Dedifferentiated amniotic fluid mesenchymal stem cell (primary cell): ENCODE measurements around the gene SCPEP1.

Experiments
- DNase-seq: peaks from one replicate; pipeline ENCODE4 v3.0.0-alpha.2; 2016; ENCODE audit errors: extremely low spot score

Gene SCPEP1

DNA sequence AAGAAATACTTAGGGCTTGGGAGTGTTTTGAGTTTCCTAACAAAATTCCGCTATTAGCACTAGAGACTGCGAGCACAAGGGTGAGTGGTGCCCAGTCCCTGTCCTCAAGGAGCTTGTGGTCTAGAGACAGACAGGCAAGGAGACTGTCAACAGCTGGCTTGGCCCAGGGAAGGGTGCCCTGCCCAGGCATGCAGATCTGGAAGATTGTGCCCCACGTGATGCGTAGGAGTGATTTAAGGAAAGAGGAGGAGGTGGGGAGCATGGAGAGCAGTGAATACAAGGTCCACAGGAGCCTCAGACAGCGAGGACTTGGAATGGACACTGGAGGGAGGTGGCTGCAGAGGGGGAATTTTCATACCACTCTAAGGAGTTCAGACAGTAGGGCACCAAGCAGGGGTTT lies 25.0 kb downstream of the SCPEP1 start:
- DNase-seq, result no peak

DNA sequence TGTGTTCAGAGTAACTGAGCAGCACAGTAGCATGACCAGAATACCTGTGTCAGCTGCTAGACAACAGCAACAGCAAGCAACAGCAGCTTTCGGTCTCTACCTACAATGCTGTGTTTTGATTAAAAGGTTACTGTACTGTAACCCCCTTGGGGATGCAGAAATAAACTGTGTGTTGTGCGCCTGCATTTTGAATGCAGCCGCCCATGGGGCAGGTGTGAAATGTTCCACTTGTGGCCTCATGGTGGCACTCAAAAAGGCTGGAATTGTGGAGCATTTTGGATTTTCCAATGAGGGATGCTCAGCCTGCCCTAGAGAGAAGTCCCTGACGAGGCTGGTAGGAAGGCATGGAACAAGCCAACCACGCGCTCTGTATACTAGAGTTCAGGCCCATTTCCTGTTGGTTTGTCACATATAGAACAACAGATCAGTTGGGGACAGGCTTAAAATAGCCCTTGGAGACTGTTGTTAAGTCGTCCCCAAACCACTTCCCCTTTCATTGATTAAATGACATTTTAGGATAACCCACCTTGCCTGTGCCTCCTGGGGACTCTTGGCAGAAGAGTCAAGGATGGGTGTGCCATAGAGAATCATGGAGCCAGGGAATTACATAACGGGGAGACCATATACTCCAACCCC lies 27.1 kb downstream of the SCPEP1 start:
- DNase-seq, result no peak

DNA sequence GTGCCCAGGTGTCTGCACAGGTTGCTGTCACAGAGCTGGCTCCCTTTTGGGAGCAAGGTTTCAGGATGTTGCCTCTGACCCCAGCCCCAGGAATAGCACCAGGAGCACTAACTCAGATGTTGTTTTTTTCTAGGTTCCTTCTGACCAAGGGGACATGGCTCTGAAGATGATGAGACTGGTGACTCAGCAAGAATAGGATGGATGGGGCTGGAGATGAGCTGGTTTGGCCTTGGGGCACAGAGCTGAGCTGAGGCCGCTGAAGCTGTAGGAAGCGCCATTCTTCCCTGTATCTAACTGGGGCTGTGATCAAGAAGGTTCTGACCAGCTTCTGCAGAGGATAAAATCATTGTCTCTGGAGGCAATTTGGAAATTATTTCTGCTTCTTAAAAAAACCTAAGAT lies 28.1 kb downstream of the SCPEP1 start:
- DNase-seq, result no peak

DNA sequence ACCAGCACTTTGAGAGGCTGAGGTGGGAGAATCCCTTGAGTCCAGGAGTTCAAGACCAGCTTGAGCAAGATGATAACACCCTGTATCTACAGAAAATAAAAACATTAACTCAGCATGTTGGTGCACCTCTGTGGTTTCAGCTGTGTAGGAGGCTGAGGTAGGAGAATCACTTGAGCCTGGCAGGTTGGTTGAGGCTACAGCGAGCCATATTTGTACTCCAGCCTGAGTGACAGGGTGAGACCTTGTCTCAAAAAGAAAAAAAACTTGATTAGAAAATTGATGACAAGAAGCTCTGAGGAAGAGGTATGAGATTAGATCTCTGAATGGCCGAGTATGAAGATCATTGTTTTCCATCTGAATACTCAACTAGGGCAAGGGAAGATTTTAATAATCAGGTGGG lies 31.0 kb downstream of the SCPEP1 start:
- DNase-seq, result no peak

DNA sequence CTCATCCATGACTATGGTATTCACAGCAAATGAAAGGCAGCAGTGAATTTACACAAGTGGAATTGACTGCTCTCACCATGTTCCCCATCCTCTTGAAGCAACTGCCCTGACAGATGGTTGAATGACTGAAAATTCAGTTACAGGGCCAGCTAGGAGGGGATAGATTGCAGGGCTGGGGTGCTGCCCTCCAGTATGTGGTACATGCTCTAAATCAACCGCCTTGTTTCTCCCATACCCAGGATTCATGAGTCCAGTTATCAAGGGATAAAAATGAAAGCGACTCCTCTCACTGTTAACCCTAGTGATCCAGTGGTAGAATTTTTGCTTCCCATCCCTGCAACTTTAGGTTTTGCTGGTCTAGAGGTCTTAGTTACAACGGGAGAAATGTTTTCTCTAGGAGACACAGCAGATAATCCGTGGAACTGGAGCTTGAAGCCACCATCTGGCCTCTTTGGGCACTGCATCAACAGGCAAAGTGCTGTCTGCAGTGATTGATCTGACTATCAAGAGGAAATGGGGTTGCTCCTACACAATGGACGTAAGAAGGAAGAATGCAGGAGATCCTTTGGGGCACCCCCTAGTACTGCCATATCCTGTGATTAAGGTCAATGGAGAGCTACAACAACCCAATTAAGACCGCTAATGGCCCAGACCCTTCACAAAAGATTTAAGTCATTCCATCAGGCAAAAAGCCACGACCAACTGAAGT lies 32.0 kb downstream of the SCPEP1 start:
- DNase-seq, result no peak

DNA sequence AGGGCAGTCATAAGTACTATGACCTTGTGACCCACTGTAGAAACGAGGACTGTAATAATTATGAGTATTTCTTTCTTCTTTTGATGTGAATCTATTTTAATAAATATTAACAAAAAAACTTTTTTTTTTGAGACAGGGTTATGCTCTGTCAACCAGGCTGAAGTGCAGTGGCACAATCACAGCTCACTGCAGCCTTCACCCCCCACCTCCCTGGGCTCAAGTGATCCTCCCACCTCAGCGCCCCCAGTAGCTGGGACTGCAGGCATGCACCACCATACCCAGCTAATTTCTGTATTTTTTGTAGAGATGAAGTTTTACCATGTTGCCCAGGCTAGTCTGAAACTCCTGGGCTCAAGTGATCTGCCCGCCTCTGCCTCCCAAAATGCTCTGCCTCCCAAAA lies 32.6 kb downstream of the SCPEP1 start:
- DNase-seq, result no peak

DNA sequence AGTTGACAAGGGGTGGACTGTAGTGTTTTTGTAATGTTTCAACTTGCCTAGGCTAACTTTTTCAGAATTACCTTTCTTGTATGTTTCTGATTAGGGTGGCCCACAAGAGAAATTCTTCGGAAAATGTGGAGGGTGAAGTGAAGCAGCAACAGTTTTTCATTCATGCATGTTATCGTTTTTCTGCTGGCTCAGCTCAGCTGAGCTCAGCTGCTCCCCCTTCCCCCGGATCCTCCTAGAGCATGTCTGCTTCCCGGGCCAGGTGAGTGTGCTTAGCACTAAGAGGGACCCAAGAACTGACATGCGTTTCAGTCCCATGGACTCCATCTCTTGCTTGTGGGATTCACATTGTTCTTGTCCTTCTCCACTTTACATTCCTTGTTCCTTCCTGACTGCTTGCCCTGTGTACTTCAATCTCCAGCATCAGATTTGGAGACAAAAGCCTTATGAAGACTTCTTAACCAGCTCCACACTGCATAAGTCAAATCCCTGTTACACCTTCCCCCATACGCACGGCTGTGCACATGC lies 33.6 kb downstream of the SCPEP1 start:
- no peak for DNase-seq

DNA sequence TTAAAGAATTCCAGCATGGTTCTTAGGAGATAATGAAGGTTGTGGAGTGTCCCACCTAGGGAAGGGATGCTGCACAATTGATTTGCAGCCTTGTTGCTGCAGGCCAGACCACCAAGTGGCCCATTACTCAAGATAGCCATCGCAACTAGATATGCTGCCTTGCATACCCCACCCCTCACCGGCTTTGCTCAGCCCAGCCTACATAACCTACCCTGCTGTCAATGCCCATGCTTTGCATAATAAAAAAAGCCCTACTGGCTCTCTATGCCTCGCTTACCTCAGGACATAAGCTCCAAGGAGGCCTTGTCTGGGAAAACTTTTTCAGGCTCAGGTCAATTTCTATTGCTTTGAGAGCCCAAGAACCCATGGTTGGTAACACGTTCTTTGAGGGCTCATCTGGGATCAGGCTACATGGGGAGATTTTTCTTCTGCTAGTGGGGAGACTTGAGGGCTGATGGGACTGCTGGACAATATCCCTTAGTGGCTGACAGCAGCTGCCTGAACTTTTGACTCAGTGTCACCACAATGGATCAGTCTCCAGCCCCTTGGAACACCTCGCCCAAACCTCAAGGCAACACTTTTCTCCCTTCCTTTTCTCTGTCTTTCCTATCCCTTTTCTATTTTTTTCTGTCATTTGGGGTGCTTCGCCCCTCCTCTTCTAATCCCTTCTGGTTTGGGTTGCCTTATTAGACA lies 38.3 kb downstream of the SCPEP1 start:
- no peak for DNase-seq

DNA sequence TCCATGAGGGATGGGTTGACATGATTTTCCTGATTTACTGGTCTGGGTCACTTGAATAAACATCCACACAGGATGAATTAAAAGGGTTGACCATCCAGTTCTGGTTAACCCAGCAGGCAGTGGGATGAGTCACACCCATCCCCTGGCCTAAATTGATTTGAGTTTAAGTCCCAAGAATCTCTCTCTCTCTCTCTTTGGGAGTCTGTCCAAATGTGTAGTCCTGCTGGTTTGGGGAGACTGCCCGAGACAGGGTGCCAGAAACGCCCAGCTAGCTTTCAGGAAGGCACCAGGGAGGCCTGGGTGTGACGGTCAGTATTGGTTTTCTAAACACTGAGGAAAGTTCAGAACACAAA lies 38.8 kb downstream of the SCPEP1 start:
- no peak for DNase-seq

DNA sequence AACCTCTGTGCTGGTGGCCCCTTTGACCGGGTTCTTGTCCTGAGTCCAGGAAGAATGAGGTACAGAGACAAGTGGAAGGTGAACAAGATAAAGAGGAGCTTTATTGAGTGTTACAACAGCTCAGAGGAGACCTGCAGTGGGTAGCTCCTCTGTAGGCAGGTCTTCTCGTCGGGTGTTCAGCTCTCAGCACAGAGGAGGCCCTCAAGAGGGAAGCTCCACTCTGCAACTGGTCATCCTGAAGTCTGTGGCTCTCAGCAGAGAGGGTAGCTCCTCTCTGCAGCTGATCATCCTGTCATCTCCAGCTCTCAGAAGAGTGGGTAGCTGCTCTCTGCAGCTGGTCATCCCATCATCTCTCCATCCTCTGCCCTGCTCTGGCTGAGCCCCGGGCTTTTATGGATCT lies 39.7 kb downstream of the SCPEP1 start:
- DNase-seq, result no peak

DNA sequence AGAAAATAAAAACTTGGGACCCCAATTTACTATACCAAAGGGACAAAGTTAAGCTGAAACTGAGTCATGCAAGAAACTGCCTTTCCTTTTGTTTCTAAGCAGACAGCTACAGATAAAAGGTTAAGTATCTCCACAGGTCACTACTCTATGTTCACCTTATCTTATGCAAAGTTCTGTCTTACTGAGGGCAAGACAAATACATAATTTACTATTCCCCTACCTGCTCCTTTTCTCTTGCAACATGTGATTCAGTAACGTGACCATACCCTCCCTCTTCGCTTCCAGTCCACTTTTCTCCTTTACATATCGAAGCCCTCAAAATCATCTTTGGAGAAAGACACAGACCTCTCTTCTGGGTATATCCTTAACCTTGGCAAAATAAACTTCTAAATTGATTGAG lies 42.3 kb downstream of the SCPEP1 start:
- DNase-seq, result no peak

DNA sequence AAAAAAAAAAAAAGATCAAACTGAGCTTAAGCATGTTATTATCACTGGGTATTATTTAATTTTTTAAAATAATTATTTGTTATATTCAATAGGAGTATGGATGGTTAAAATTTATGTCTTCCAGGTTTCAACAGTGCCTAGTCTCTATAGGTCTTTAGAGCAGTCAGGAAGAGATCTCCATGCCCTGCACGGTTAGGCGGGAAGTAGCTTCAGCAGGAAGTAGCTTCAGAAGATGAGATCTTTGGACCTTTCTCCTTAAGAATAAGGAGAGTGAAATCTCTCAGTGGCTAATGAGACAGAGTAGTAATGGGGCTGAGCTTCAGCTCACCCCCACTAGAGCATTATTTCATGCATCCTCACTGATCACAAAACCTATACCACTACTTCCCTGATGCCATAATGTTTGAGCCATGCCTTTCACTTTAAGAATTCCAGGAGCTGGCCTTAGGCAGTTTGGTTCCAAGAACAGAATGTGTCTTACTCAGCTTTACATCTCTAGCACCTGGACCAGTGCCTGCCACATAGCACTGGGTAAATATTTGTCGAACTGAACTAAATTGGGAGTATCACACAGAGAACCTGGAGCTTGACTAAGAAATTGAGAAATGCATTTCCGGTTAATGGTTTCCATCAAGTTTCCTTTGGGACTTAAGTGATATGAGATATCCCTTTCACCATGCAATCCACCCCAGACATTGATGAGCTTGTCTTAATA lies 43.5 kb downstream of the SCPEP1 start:
- DNase-seq, result no peak

DNA sequence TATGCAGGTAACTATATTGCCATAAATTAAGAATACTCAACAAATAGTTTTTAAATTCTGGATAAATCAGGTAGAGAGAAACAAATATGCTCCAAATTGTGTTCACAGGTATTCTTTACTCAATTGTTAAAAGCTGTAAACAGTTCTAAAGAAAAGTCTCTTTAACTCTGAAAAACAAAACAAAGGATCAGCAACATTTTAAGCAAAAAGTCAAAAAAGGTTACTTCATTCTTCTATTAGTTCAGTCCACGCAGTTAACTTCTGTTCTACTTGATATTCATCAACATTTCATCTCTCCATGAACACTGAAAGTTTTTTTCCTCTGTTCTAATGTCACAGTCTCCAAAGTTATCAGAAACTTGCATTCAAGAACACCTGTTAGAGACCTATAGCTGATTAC lies 47.9 kb downstream of the SCPEP1 start:
- DNase-seq, result no peak

DNA sequence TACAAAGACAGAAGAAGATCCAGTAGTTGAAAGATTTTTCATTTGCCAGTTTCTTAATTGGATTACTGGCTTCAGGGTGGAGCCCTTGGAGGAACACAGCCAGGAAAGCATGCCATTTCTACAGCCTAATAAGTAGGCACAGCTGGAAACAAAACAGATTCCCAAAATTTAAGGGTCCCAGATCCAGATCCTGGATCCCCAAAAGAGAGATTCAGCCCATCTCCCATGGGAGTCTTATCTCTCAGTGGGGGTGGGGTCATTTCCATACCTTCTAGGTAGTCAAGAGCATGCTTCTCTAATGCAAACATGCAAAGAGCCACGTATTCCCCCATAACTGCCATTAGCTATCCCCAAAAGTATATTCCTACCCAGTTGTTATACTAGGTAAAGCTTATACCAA lies 49.9 kb downstream of the SCPEP1 start:
- DNase-seq, result no peak

DNA sequence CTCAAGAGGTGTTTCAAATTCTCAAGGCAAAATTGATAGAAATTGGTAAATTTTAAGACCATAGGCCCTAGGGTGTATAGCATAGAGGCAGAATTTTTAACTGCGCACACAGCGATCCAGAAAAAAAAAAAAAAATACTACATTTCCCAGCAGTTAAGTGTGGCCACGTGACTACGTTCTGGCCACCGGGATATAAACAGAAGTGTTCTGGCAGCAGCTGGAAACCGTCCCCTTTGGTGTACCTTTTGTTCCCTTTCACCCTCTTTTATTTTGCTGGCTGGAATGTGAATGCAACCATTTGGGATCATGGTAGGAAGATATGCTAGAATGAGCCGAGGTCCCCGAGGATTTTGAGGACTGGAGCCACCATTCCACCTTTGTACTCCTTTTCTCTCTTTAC lies 54.4 kb downstream of the SCPEP1 start:
- no peak for DNase-seq

DNA sequence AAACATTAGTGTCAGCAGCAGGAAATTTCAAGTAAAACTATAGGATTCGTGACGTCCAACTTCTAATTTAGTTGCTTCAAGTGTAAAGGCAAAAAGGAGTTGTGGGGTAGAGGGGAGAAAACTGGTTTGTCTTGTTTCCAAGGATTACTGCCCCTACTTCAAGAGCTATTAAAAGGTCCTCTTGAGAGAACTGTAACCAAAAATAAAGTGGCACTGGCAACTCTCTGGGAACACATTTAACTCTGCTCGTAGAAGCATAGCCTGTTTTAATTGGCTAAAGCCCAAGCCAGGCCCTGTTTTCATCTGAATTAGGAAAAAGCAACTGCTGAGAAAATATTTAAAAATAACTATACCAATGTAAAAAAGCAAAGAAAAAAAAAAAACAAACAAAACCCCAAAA lies 55.4 kb downstream of the SCPEP1 start:
- DNase-seq, result no peak

DNA sequence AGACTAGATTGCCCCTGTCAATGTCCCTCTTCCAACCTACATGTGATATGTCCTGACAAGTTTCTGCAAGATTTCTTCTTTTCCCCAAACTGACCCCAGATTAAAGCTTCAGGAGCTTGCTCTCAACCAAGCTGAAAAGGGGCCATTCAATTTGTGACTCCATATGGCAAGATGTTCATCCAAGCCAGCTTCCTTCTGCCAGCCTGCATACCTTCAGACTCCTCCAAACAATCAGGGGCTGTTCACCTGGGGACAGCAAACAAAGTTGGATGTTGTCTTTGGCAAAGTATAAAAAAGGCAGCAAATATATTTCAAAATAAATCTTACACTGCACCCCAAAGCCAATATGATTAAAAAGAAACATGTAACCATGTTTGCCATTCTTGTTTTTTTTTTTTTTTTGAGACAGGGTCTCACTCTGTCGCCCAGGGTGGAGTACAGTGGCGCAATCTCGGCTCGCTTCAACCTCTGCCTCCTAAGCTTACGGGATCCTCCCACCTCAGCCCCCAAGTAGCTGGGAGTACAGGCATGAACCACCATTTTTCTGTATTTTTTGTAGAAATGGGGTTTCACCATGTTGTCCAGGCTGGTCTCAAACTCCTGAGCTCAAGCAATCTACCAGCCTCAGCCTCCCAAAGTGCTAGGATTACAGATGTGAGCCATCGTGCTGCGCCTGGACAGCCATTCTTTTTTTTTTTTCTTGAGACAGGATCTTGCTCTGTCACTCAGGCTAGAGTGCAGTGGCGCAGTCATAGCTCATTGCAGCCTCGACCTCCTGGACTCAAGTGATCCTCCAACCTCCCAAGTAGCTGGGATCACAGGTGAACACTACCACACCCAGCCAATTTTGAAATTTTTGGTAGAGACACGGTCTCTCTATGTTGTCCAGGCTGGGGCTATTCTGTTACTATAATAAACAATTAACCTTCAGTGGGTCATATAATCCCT lies 57.1 kb downstream of the SCPEP1 start:
- DNase-seq, result no peak

DNA sequence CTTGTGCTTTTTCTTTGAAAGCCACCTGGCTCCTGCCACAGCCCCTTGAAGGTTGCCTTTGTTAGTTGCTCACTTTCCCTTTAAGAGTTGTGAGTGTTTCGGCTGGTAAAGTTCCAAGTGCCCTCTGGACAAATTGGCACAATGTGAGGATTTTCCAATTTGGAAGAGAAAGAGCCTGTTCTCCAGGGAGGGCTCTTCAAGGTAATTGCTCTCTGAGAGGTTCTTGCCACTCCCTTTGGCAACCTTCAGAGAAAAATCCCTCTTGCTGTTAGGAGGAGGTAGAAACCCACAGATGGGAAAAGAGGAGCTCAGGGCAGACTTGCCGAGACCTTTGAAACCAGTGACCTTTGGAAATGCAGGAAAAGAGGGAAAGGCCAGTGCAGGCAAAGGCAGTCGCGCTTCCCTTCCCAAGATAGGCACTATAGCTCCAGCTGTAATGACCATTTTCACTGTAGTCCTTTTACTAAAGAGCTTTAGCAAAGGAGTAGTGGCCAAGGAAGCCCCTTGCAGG lies 58.1 kb downstream of the SCPEP1 start:
- DNase-seq, result no peak

DNA sequence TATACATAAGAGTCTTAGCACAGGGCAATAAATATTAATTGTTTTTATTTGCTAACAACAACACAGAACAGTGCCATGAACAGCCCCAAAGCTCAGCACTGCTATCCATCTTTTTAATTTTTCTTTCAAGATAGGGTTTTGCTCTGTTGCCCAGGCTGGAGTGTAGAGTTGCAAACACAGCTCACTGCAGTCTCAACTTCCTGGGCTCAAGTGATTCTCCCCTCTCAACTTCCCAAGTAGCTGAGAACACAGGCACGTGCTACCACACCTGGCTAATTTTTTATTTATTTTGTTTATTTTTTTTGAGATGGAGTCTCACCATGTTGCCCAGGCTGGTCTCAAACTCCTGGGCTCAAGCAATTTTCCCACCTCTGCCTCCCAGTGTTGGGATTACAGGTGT lies 59.5 kb downstream of the SCPEP1 start:
- no peak for DNase-seq

DNA sequence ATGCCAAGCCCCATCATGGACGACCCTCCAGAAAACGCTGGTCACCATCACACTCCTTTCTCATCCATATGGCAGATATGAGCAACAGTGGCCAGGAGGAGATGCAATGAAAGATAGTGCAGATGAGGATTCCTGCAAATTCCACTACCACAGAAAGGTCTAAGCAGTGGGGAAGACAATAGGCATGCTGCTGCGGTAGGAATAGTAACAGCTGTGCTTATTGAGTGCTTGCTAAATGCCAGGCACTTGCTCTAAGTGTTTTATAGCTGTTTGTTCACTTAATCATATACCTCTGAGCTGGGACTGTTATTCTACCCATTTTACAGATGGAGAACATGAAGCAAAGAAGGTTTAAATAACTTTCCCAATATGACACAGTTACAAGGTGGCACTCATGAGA lies 60.6 kb downstream of the SCPEP1 start:
- no peak for DNase-seq

DNA sequence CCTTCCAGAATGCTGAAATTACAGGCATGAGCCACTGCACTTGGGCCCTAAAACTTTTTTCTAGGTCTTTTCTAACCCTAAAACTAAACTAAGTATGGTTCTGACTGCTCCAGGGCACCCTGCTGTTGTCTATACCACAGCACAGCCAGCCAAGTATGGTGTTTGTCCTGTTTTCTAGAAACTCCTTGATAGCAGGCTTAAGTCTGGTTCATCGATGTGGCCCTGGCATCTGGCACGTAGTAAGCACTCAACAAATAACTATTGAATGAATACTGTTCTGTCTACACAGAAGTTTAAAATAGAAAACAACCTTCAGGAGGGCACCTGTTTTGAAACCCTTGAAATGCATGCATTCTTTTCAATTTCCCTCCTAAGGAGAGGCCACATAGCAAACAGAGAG lies 62.6 kb downstream of the SCPEP1 start:
- DNase-seq, result no peak
